ENCODE measurements around the gene ZC3H8.

Gene ZC3H8

DNA sequence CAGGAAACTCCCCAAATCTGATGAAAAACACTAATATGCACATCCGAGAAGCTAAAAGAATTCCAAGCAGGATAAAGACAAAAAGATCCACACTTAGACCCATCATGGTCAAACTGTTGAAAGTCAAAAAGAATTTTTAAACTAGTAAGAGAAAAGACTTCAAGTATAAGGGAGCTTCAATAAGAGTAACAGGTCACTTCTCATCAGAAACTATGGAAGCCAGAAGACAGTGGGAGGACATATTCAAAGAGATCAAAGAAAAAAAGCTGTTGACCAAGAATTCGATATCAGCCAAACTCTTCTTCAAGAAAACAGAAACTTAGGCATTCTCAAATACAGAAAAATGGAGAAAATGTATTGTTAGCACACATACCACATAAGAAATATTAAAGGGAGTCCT lies 50.4 kb downstream of the ZC3H8 start:
- no peak for DNase-seq (ENCODE audit: low spot score)
- TF ChIP-seq, protein P1, sequence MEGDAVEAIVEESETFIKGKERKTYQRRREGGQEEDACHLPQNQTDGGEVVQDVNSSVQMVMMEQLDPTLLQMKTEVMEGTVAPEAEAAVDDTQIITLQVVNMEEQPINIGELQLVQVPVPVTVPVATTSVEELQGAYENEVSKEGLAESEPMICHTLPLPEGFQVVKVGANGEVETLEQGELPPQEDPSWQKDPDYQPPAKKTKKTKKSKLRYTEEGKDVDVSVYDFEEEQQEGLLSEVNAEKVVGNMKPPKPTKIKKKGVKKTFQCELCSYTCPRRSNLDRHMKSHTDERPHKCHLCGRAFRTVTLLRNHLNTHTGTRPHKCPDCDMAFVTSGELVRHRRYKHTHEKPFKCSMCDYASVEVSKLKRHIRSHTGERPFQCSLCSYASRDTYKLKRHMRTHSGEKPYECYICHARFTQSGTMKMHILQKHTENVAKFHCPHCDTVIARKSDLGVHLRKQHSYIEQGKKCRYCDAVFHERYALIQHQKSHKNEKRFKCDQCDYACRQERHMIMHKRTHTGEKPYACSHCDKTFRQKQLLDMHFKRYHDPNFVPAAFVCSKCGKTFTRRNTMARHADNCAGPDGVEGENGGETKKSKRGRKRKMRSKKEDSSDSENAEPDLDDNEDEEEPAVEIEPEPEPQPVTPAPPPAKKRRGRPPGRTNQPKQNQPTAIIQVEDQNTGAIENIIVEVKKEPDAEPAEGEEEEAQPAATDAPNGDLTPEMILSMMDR (IDR thresholded peaks at IDR 0.05; ENCODE audit: extremely low read depth, insufficient read depth, missing control alignments), result no peak
- in situ Hi-C loops (cut with MboI; ENCODE audit: low pct_unique_long_range_greater_than_20kb, low sequenced_read_pairs, unreplicated experiment), result no loop called here

DNA sequence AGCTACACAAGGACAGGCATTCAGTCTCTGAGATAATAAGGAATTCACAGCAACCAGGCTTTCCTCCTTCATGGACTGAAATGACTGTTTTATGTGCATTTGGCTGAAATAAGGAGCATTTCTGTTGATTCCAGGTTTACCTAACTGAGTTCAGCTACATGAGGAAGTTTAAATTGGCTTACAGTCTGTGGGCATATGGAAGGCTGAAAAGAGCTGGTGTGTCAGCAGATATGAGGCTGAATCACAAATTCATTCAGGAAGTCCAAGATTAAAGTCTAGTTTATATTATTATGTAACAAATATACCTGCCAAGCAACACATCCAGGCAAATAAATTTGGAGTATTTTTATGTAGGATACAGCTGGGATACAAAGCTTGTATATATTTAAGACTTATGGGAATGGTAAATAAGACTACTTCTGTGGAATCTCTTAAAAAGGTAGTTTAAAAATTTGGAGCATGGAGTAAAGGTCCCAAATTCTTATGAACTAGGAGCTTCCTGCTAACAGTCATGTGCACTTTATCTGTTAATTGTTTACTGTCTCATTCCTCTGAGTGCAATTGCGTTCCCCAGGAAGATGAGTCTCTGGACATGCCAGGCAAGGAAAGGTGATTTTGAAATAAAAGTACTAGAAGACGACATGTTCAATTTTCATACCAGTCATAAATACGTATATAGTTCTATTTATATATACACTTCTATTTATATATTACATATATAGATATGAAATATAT lies 53.0 kb downstream of the ZC3H8 start:
- TF ChIP-seq, protein P1 (IDR thresholded peaks at IDR 0.05; ENCODE audit: extremely low read depth, insufficient read depth, missing control alignments), result no peak
- no peak for DNase-seq (ENCODE audit: low spot score)
- in situ Hi-C loops (cut with MboI; ENCODE audit: low pct_unique_long_range_greater_than_20kb, low sequenced_read_pairs, unreplicated experiment), result no loop called here

DNA sequence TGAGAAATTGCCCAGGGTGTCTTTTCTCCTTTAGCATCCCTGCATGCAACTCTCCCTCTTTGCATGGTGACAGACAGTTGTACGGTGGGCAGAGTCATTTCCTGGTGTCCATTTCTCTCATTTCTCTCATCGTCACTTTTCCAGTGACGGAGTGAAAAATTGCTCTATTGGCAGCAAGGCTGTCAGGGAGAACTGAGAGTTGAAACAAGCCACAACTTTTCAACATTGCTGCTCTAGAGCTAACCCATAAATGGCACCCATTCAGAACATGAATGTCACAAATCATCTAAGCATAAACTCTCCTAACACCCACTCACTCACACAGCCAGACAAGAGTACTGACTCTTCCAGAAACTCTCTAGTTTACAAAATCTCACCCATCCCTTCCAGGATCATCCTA lies 55.7 kb downstream of the ZC3H8 start:
- in situ Hi-C loops (cut with MboI; ENCODE audit: low pct_unique_long_range_greater_than_20kb, low sequenced_read_pairs, unreplicated experiment), result no loop called here
- TF ChIP-seq, protein P1 (IDR thresholded peaks at IDR 0.05; ENCODE audit: extremely low read depth, insufficient read depth, missing control alignments), result no peak
- DNase-seq (ENCODE audit: low spot score), result no peak

DNA sequence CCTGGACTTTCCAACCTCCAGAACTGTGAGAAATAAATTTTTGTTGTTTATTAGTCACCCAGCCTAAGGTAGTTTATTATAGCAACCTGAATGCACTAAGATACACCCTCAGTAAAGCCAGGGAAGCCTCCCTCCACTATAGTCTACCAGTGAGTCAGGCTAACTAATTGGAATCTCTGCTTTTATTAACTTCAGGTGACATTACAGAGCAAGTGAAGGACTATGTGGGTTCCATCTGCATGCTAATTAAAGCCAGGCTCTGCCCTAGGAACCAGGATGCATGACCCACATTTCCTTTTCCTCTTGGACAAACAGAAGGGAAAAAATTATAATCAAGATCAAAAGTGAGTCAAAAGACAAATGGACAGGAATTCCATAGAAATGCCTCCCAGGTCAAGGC lies 56.1 kb downstream of the ZC3H8 start:
- in situ Hi-C loops (cut with MboI; ENCODE audit: low pct_unique_long_range_greater_than_20kb, low sequenced_read_pairs, unreplicated experiment), result no loop called here
- TF ChIP-seq, protein P1 (IDR thresholded peaks at IDR 0.05; ENCODE audit: extremely low read depth, insufficient read depth, missing control alignments), result no peak
- no peak for DNase-seq (ENCODE audit: low spot score)

DNA sequence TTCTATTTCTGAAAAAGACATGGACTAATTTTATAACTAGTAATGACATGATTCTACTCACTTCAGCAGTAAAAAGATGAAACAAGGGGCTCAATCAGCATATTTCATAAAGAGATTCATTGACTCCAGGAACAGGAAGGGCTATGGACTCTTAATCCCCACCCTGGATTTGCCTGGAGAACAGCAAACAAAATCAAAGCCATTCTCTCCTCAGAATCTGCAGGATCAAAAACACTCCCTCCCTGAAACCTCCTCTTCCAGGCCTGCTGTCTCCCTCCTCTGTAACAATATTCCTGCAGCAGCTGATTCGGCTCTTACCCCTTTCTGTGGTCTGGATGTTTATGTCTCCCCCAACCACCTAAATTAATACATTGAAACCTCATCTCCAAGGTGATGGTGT lies 57.0 kb downstream of the ZC3H8 start:
- TF ChIP-seq, protein P1 (IDR thresholded peaks at IDR 0.05; ENCODE audit: extremely low read depth, insufficient read depth, missing control alignments), result no peak
- in situ Hi-C loops (cut with MboI; ENCODE audit: low pct_unique_long_range_greater_than_20kb, low sequenced_read_pairs, unreplicated experiment), result no loop called here
- DNase-seq (ENCODE audit: low spot score), result no peak

DNA sequence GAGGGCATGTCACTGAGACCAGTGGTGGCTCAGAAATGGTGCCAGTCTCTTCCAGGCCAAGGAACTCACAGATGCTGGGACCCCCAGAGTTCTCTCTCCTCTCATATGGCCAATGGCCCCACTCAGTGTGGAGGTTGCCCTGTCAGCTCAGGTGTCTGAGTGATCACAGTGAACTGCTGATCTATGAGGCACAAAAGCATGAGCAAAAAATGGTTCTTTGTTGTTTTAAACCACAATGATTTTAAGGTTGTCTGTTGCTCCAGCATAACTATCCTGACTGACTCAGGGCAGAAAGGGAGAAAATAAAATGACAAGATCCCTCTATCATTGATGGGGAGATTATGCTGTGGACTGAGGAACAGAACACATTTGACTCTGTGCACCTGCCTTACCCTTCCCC lies 58.9 kb downstream of the ZC3H8 start:
- in situ Hi-C loops (cut with MboI; ENCODE audit: low pct_unique_long_range_greater_than_20kb, low sequenced_read_pairs, unreplicated experiment), result no loop called here
- no peak for DNase-seq (ENCODE audit: low spot score)
- TF ChIP-seq, protein P1 (IDR thresholded peaks at IDR 0.05; ENCODE audit: extremely low read depth, insufficient read depth, missing control alignments), result no peak

All from GM13977 (cell line).